Stimulated activated CD4-positive, alpha-beta T cell treated with anti-CD3 and anti-CD28 coated beads, Interleukin-4, amount 100 ng/mL, for 1 hour (primary cell): ENCODE results near the gene UBR4.

Experiments used
- DNase-seq: peaks from one replicate; pipeline ENCODE4 v3.0.0-alpha.2; 2020

The UBR4 gene

GRCh38 chr1:19049128-19049768 lies 160.8 kb downstream of the UBR4 start:
- DNase-seq = no peak

GRCh38 chr1:19046972-19047731 lies 162.9 kb downstream of the UBR4 start:
- DNase-seq = no peak

- DNase-seq = no peak
Observed at GRCh38 chr1:19045898-19046880, 163.9 kb downstream of the UBR4 start.

- no peak for DNase-seq
Observed at GRCh38 chr1:19044975-19045831, 164.9 kb downstream of the UBR4 start.

GRCh38 chr1:19044471-19044870 lies 165.6 kb downstream of the UBR4 start:
- DNase-seq = no peak

GRCh38 chr1:19043579-19044443 lies 166.3 kb downstream of the UBR4 start:
- no peak for DNase-seq

GRCh38 chr1:19042675-19043578 lies 167.1 kb downstream of the UBR4 start:
- DNase-seq = peak; percentile 32

GRCh38 chr1:19040010-19040680 lies 169.9 kb downstream of the UBR4 start:
- no peak for DNase-seq

- no peak for DNase-seq
Observed at GRCh38 chr1:19038732-19039131, 171.3 kb downstream of the UBR4 start.

- DNase-seq = no peak
Observed at GRCh38 chr1:19038096-19038495, 172.0 kb downstream of the UBR4 start.

GRCh38 chr1:19037659-19038058 lies 172.4 kb downstream of the UBR4 start:
- DNase-seq = no peak

GRCh38 chr1:19036813-19037605 lies 173.1 kb downstream of the UBR4 start:
- no peak for DNase-seq

- no peak for DNase-seq
Observed at GRCh38 chr1:19036041-19036812, 173.8 kb downstream of the UBR4 start.

- DNase-seq = no peak
Observed at GRCh38 chr1:19035377-19036040, 174.6 kb downstream of the UBR4 start.

- no peak for DNase-seq
Observed at GRCh38 chr1:19034721-19035120, 175.3 kb downstream of the UBR4 start.

- no peak for DNase-seq
Observed at GRCh38 chr1:19033926-19034680, 176.0 kb downstream of the UBR4 start.

GRCh38 chr1:19033515-19033839 lies 176.6 kb downstream of the UBR4 start:
- DNase-seq = no peak
